ENCODE results near the gene DUSP3.

DUSP3 gene

GRCh38 chr17:43814714-43815113, 35.9 kb upstream of the DUSP3 start:
- in situ Hi-C loops (cut with HindIII; ENCODE audit: low pct_ligation_motif_present, low sequenced_read_pairs), result no loop called here

GRCh38 chr17:43814026-43814425, 35.2 kb upstream of the DUSP3 start:
- Histone ChIP-seq H3K36me3 (replicated peaks) (peaks cover 29% of the 10 kb centered on the region), H3K4me3 (ENCODE audit: low read depth, low read length) (no peak overlapping the region), H3K27me3 (replicated peaks) (no peaks in the 10 kb centered on the region), H3K27ac (peak overlapping the region; percentile 82)
- DNase-seq, result no peak
- TF ChIP-seq CTCF (IDR thresholded peaks at IDR 0.05; ENCODE audit: low read depth, low read length, missing control alignments), result peak; percentile 10
- in situ Hi-C loops (cut with HindIII; ENCODE audit: low pct_ligation_motif_present, low sequenced_read_pairs), result no loop called here

More at GRCh38 chr17:43814714-43815113, 35.9 kb upstream of the DUSP3 start:
- Histone ChIP-seq H3K36me3 (replicated peaks) (peaks cover 26% of the 10 kb centered on the region), H3K27ac (peak overlapping the region; percentile 82), H3K27me3 (replicated peaks) (no peaks in the 10 kb centered on the region), H3K4me3 (ENCODE audit: low read depth, low read length) (no peak overlapping the region)
- peak; percentile 48 for DNase-seq
- no peak for TF ChIP-seq CTCF (IDR thresholded peaks at IDR 0.05; ENCODE audit: low read depth, low read length, missing control alignments)

- peaks cover 31% of the 10 kb centered on the region for H3K36me3 ChIP-seq (replicated peaks)
- H3K27ac ChIP-seq, result no peak overlapping the region
- no peak for TF ChIP-seq CTCF (IDR thresholded peaks at IDR 0.05; ENCODE audit: low read depth, low read length, missing control alignments)
- H3K27me3 ChIP-seq (replicated peaks), result no peaks in the 10 kb centered on the region
- in situ Hi-C loops (cut with HindIII; ENCODE audit: low pct_ligation_motif_present, low sequenced_read_pairs), result no loop called here
- no peak for DNase-seq
- H3K4me3 ChIP-seq (ENCODE audit: low read depth, low read length), result no peak overlapping the region
Observed at GRCh38 chr17:43813386-43813785, 34.6 kb upstream of the DUSP3 start.

- in situ Hi-C loops (cut with HindIII; ENCODE audit: low pct_ligation_motif_present, low sequenced_read_pairs), result no loop called here
- H3K4me3 ChIP-seq (ENCODE audit: low read depth, low read length), result no peak overlapping the region
Observed at GRCh38 chr17:43812396-43813265, 33.9 kb upstream of the DUSP3 start.

GRCh38 chr17:43810823-43811222, 32.0 kb upstream of the DUSP3 start:
- in situ Hi-C loops (cut with HindIII; ENCODE audit: low pct_ligation_motif_present, low sequenced_read_pairs), result no loop called here
- no peak overlapping the region for H3K4me3 ChIP-seq (ENCODE audit: low read depth, low read length)
- DNase-seq, result no peak
- peaks cover 24% of the 10 kb centered on the region for H3K36me3 ChIP-seq (replicated peaks)
- no peak for TF ChIP-seq CTCF (IDR thresholded peaks at IDR 0.05; ENCODE audit: low read depth, low read length, missing control alignments)
- no peaks in the 10 kb centered on the region for H3K27me3 ChIP-seq (replicated peaks)
- H3K27ac ChIP-seq, result no peak overlapping the region

More at GRCh38 chr17:43812396-43813265, 33.9 kb upstream of the DUSP3 start:
- Histone ChIP-seq H3K27me3 (replicated peaks) (no peaks in the 10 kb centered on the region), H3K36me3 (replicated peaks) (peaks cover 29% of the 10 kb centered on the region), H3K27ac (no peak overlapping the region)
- DNase-seq, result no peak
- TF ChIP-seq CTCF (IDR thresholded peaks at IDR 0.05; ENCODE audit: low read depth, low read length, missing control alignments), result no peak
